Heart left ventricle (tissue), 16 donors: ENCODE data around the gene TTLL10. TPM values are rescaled to one million over a fixed set of nuclear protein-coding genes. Genes with fewer than 3 reads are reported as not detected.

Source experiments
- ATAC-seq, 4 donors: fragments of 200-7000 bp; cut with Tn5 transposase; one replicate each; pipeline ENCODE4 v1.9.1; 2020 to 2022; ENCODE audit warnings: moderate library complexity in 4 of 4, mild to moderate bottlenecking in 3 of 4, moderate number of reproducible peaks in 1 of 4
- DNase-seq, 5 donors: peaks; one replicate each; pipeline ENCODE4 v3.0.0-alpha.2; 2020
- H3K27ac ChIP-seq, 12 donors: fragments of 200-600 bp; sonication (generic) in 4 of 12; one replicate each; pipeline versions ENCODE4 v1.5.0 to v1.8.0; 2016 to 2022; ENCODE audit warnings: mild to moderate bottlenecking in 2 of 12
- H3K27me3 ChIP-seq, 9 donors: fragments of 200-600 bp; sonication (generic) in 2 of 9; one replicate each; pipeline versions ENCODE4 v1.5.1 to v1.8.0; 2016 to 2022; ENCODE audit warnings: mild to moderate bottlenecking in 3 of 9
- H3K36me3 ChIP-seq, 9 donors: fragments of 200-600 bp; sonication (generic) in 2 of 9; one replicate each; pipeline versions ENCODE4 v1.5.0 to v1.8.0; 2018 to 2022; ENCODE audit warnings: mild to moderate bottlenecking in 2 of 9
- H3K4me1 ChIP-seq, 12 donors: fragments of 200-600 bp; sonication (generic) in 4 of 12; one replicate each; pipeline versions ENCODE4 v1.5.0 to v1.8.0; 2016 to 2022; ENCODE audit warnings: mild to moderate bottlenecking in 3 of 12
- H3K4me3 ChIP-seq, 12 donors: fragments of 200-600 bp; sonication (generic) in 4 of 12; one replicate each; pipeline versions ENCODE4 v1.5.0 to v1.8.0; 2017 to 2022; ENCODE audit warnings: mild to moderate bottlenecking in 9 of 12, moderate library complexity in 4 of 12
- H3K9me3 ChIP-seq, 12 donors: fragments of 200-600 bp; sonication (generic) in 4 of 12; one replicate each; pipeline versions ENCODE4 v1.5.0 to v1.8.0; 2016 to 2022; ENCODE audit warnings: mild to moderate bottlenecking in 1 of 12
- POLR2A ChIP-seq, 2 donors: fragments of 450-650 bp; IDR thresholded peaks; one replicate each; pipeline ENCODE4 v1.6.1; 2017; ENCODE audit warnings: antibody characterized with exemption in 2 of 2, mild to moderate bottlenecking in 2 of 2, moderate library complexity in 2 of 2
- WGBS, 4 donors: extraction: QIAGEN DNeasy Blood & Tissue Kit in 2 of 4; methylation state at CpG; one replicate each; pipeline versions ENCODE4 v1.1.5 to v1.1.7; 2013 to 2018; 5-methylcytosine and 5-hydroxymethylcytosine counted together
- intact Hi-C, 10 donors: fragments of 100-400 bp; cut with DNase I; formaldehyde crosslinking; loops; one replicate each; pipeline versions ENCODE4 v1.11.1 to v1.14.2; 2022
- polyA plus RNA-seq, 2 donors: library from polyadenylated mRNA; stranded (reverse); fragments of 200-250 nt; gene quantifications; one replicate each; pipeline ENCODE4 v1.2.3, GENCODE V29; 2013
- total RNA-seq, 9 donors: library from RNA; depleted of rRNA in 2 of 9; stranded (reverse); fragments of >200 nt in 2 of 9; fragmentation: NEBNext Ultra II Directional in 3 of 9; extraction: Animal tissue kit (Norgen Biotek cat#: 25700) in 3 of 9; gene quantifications; one replicate each; pipeline versions ENCODE4 v1.1.0 to v1.2.4, GENCODE V29; 2016 to 2023
- TF ChIP-seq, protein P1 (sequence below), 12 donors: fragments of 200-600 bp; sonication (generic) in 4 of 12; IDR thresholded peaks; one replicate each; pipeline versions ENCODE4 v1.5.0 to v1.8.0; 2018 to 2022; ENCODE audit warnings: antibody characterized with exemption in 12 of 12, mild to moderate bottlenecking in 5 of 12
- donor health status: ischemic (EF 13 %, LVEDD 7.1; RV severe dilation, severe dysfunction).
- donor health status: healthy with polysubstance abuse.
- donor health status: DM: no; HTN: yes; CAD: no.
- donor health status: DM: no; HTN: no; CAD: no.
- donor health status: ischemic (EF 25% LVEDD 6.9; RV normal size, moderate dysfunction).
- donor health status: ischemic (EF 25% LVEDD 5.7; RV mildly dilated, moderate dysfunction).
- donor health status: healthy.
- donor health status: DM: yes; HTN: yes; CAD: no.
- donor health status: ischemic (EF 35%, LVEDD 5.7; RV mildly dilated, moderate dysfunction).
- donor health status: nonischemic (EF 11% LVEDD 7.7; RV severe dilation, severe dysfunction).
- donor health status: DM: yes; HTN: yes; CAD: no.
- donor health status: PGD.
- donor health status: ischemic (EF 29% LVEDD 5.4; RV normal size, mild dysfunction).
- donor health status: nonischemic (EF 23%, LVEDD 6.1; RV moderate dilation, normal function).

The TTLL10 gene
- total and polyA plus RNA-seq, 11 donors, result 0.03 to 0.53 (median 0.21) TPM; not detected in 4

- 60 to 71% (median 67%) methylated on average over 4 of the region's 4 CpGs for WGBS, 4 donors
- H3K4me1 ChIP-seq, result peaks cover 3 to 15% (median 11%) of the 10 kb centered on the region in 12 donors
- intact Hi-C loops, result no loop called here
- no peaks in the 10 kb centered on the region for H3K27me3 ChIP-seq
- H3K36me3 ChIP-seq, result no peaks in the 10 kb centered on the region
- no peak overlapping the region for H3K27ac ChIP-seq
- ATAC-seq (no peak), DNase-seq (no peak)
- H3K9me3 ChIP-seq, result no peaks in the 10 kb centered on the region
- no peak for TF ChIP-seq POLR2A (IDR thresholded peaks at IDR 0.05)
- TF ChIP-seq, protein P1, sequence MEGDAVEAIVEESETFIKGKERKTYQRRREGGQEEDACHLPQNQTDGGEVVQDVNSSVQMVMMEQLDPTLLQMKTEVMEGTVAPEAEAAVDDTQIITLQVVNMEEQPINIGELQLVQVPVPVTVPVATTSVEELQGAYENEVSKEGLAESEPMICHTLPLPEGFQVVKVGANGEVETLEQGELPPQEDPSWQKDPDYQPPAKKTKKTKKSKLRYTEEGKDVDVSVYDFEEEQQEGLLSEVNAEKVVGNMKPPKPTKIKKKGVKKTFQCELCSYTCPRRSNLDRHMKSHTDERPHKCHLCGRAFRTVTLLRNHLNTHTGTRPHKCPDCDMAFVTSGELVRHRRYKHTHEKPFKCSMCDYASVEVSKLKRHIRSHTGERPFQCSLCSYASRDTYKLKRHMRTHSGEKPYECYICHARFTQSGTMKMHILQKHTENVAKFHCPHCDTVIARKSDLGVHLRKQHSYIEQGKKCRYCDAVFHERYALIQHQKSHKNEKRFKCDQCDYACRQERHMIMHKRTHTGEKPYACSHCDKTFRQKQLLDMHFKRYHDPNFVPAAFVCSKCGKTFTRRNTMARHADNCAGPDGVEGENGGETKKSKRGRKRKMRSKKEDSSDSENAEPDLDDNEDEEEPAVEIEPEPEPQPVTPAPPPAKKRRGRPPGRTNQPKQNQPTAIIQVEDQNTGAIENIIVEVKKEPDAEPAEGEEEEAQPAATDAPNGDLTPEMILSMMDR (IDR thresholded peaks at IDR 0.05), result no peak
- H3K4me3 ChIP-seq, result no peak overlapping the region
Measured at GRCh38 chr1:1153874-1154273, 19.8 kb upstream of the TTLL10 start.

GRCh38 chr1:1155258-1155657, 18.4 kb upstream of the TTLL10 start:
- Histone ChIP-seq H3K4me3 (no peak overlapping the region), H3K9me3 (no peaks in the 10 kb centered on the region), H3K36me3 (no peaks in the 10 kb centered on the region), H3K27ac (no peak overlapping the region), H3K4me1 (peaks cover 3 to 15% (median 12%) of the 10 kb centered on the region in 12 donors), H3K27me3 (no peaks in the 10 kb centered on the region)
- TF ChIP-seq, protein P1 (IDR thresholded peaks at IDR 0.05), result no peak
- 52 to 66% (median 59%) methylated on average over 10 of the region's 10 CpGs for WGBS, 4 donors
- ATAC-seq (no peak), DNase-seq (no peak)
- intact Hi-C loops, result loop anchor here in 1 of 10 donors (5.0 kb wide), 1 partner anchor 42 kb away; no protein-coding TSS in a partner anchor

GRCh38 chr1:1156140-1157032, 17.3 kb upstream of the TTLL10 start:
- Histone ChIP-seq H3K27me3 (peaks cover 0 to 5% (median 0%) of the 10 kb centered on the region in 9 donors), H3K36me3 (no peaks in the 10 kb centered on the region), H3K27ac (peak overlapping the region in 2 of 12 donors; percentile 11 to 43), H3K9me3 (no peaks in the 10 kb centered on the region), H3K4me1 (peaks cover 3 to 15% (median 12%) of the 10 kb centered on the region in 12 donors), H3K4me3 (no peak overlapping the region)
- DNase-seq (no peak), ATAC-seq (no peak)
- WGBS, 4 donors, result 67 to 78% (median 71%) methylated on average over 23 to 26 of the region's 26 CpGs
- no peak for TF ChIP-seq POLR2A (IDR thresholded peaks at IDR 0.05)
- TF ChIP-seq, protein P1 (IDR thresholded peaks at IDR 0.05), result no peak
- intact Hi-C loops, result loop anchor here in 2 of 10 donors (1.0 to 5.0 kb wide), 2 partner anchors 41 to 75 kb away; no protein-coding TSS in a partner anchor

- TF ChIP-seq POLR2A (IDR thresholded peaks at IDR 0.05), result no peak
- TF ChIP-seq, protein P1 (IDR thresholded peaks at IDR 0.05), result no peak
- Histone ChIP-seq H3K4me1 (peaks cover 3 to 15% (median 12%) of the 10 kb centered on the region in 12 donors), H3K27ac (peak overlapping the region in 1 of 12 donors; percentile 43), H3K4me3 (no peak overlapping the region), H3K27me3 (peaks cover 0 to 11% (median 4%) of the 10 kb centered on the region in 9 donors), H3K9me3 (no peaks in the 10 kb centered on the region), H3K36me3 (no peaks in the 10 kb centered on the region)
- no peak for DNase-seq
- no peak for ATAC-seq
- 30 to 92% (median 45%) methylated on average over 3 to 8 of the region's 9 CpGs for WGBS, 4 donors
- intact Hi-C loops, result loop anchor here in 2 of 10 donors (1.0 to 5.0 kb wide), 2 partner anchors 40 to 74 kb away; no protein-coding TSS in a partner anchor
Measured at GRCh38 chr1:1157033-1157365, 16.7 kb upstream of the TTLL10 start.
